Thyroid gland (tissue), 4 donors: ENCODE results near the gene SON. TPM values are rescaled to one million over a fixed set of nuclear protein-coding genes. Genes with fewer than 3 reads are reported as not detected.
"Not testable (repeated sequence)": the region's sequence is repeated elsewhere in the genome, so short reads cannot be mapped to it uniquely, and the experiment has no call there.

ENCODE experiments used
- DNase-seq, 2 donors: peaks; one replicate each; pipeline ENCODE4 v3.0.0-alpha.2; 2019
- H3K27ac ChIP-seq, 3 donors: fragments of 200-600 bp; sonication (generic); 1 replicate in 2 of 3; 2 replicates in 1 of 3; pipeline ENCODE4 v1.5.1; 2016 to 2019; ENCODE audit warnings: mild to moderate bottlenecking in 1 of 3, moderate library complexity in 1 of 3
- H3K27me3 ChIP-seq: fragments of 200-600 bp; sonication (generic); one replicate; pipeline ENCODE4 v1.5.1; 2019
- H3K36me3 ChIP-seq, 2 donors: fragments of 200-600 bp; sonication (generic); one replicate each; pipeline ENCODE4 v1.5.1; 2016 to 2019
- H3K4me1 ChIP-seq, 2 donors: fragments of 200-600 bp; sonication (generic); one replicate each; pipeline ENCODE4 v1.5.1; 2017 to 2019
- H3K4me3 ChIP-seq, 3 donors: fragments of 200-600 bp; sonication (generic); replicated peaks in 1 of 3; 1 replicate in 2 of 3; 2 replicates in 1 of 3; pipeline ENCODE4 v1.5.1; 2016; ENCODE audit warnings: mild to moderate bottlenecking in 1 of 3
- H3K9me3 ChIP-seq: fragments of 200-600 bp; sonication (generic); one replicate; pipeline ENCODE4 v1.5.1; 2017
- CTCF ChIP-seq, 6 experiments: fragments of 200-600 bp in 3 of 6; fragments of 450-650 bp in 3 of 6; sonication (generic) in 3 of 6; IDR thresholded peaks; one replicate each; pipeline ENCODE4 v1.5.1; 2016 to 2019; ENCODE audit warnings: antibody characterized with exemption in 6 of 6, mild to moderate bottlenecking in 2 of 6, inconsistent platforms in 1 of 6, moderate library complexity in 1 of 6
- POLR2A ChIP-seq, 2 donors: fragments of 450-650 bp; IDR thresholded peaks; one replicate each; pipeline ENCODE4 v1.6.1; 2017; ENCODE audit warnings: antibody characterized with exemption in 2 of 2, mild to moderate bottlenecking in 2 of 2, moderate library complexity in 1 of 2
- WGBS, 2 donors: methylation state at CpG; one replicate each; pipeline ENCODE4 v1.1.5; 2017; 5-methylcytosine and 5-hydroxymethylcytosine counted together
- intact Hi-C: fragments of 100-400 bp; cut with DNase I; formaldehyde crosslinking; loops from one replicate; pipeline ENCODE4 v1.15.1; 2023
- total RNA-seq, 4 donors: library from RNA; depleted of rRNA; stranded (reverse); fragments of >200 nt; gene quantifications; one replicate each; pipeline ENCODE4 v1.2.3, GENCODE V29; 2016

SON gene
- total RNA-seq, 4 donors from 2014 or later, result 283 to 425 (median 334) TPM

DNA sequence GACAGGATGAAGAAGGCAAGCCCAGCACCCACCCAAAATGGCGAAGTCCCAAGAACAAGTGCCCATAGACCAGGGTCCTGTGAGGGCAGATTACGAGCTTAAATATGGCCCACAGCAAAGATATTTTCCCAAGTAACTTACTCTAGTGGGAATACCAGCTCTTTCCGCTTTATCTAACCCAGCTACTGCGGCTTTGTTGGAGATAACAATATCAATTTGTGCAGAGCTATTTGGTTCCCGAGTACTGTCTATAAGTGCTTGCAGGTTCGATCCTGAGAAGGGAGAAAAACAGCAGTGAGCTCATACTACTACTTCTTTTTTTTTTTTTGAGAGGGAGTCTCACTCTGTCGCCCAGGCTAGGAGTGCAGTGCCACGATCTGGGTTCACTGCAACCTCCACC, 37.0 kb upstream of the SON start:
- no peak overlapping the region for H3K27ac ChIP-seq
- WGBS, 2 donors, result 97 to 98% methylated on average over 8 of the region's 8 CpGs
- DNase-seq, result no peak
- intact Hi-C loops, result no loop called here
- no peaks in the 10 kb centered on the region for H3K9me3 ChIP-seq
- H3K27me3 ChIP-seq, result no peaks in the 10 kb centered on the region
- peaks cover 10 to 15% of the 10 kb centered on the region in 2 donors for H3K36me3 ChIP-seq
- H3K4me3 ChIP-seq, result no peak overlapping the region
- no peak for TF ChIP-seq POLR2A (IDR thresholded peaks at IDR 0.05)
- no peak for TF ChIP-seq CTCF (IDR thresholded peaks at IDR 0.05)
- no peaks in the 10 kb centered on the region for H3K4me1 ChIP-seq

- H3K36me3 ChIP-seq, result peaks cover 15 to 22% of the 10 kb centered on the region in 2 donors
- H3K27me3 ChIP-seq, H3K27ac ChIP-seq, DNase-seq, H3K4me3 ChIP-seq, H3K9me3 ChIP-seq, H3K4me1 ChIP-seq, intact Hi-C loops: not testable (repeated sequence)
- WGBS, 2 donors, result 93 to 94% methylated on average over 1 of the region's 1 CpG
Measured at GRCh38 chr21:33507003-33507402, 35.8 kb upstream of the SON start.

DNA sequence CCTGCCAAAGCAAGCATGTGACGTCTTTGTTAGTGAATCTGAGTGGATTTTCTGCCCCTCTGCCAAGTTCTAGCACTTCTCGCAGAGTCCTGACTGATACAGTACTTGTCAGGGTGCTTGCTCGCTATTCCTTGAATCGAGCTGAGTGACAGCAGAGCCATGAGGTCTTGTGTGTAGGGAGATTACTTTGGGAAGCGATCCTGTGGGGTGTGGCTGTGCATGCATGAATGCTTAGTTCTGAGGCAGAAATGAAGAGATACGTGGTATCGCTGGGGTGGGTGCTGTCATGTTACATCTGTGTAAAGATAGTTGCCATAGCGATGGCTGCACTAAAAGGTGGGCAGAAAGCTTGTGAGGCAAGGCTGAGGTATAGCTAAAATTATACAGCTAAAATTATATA, 32.0 kb upstream of the SON start:
- WGBS, 2 donors, result 95 to 97% methylated on average over 8 of the region's 8 CpGs
- Histone ChIP-seq H3K4me3 (no peak overlapping the region), H3K9me3 (no peaks in the 10 kb centered on the region), H3K36me3 (peaks cover 24 to 36% of the 10 kb centered on the region in 2 donors), H3K27ac (no peak overlapping the region), H3K27me3 (no peaks in the 10 kb centered on the region), H3K4me1 (no peaks in the 10 kb centered on the region)
- TF ChIP-seq CTCF (IDR thresholded peaks at IDR 0.05), result no peak
- no peak for TF ChIP-seq POLR2A (IDR thresholded peaks at IDR 0.05)
- intact Hi-C loops, result no loop called here
- DNase-seq, result no peak

DNA sequence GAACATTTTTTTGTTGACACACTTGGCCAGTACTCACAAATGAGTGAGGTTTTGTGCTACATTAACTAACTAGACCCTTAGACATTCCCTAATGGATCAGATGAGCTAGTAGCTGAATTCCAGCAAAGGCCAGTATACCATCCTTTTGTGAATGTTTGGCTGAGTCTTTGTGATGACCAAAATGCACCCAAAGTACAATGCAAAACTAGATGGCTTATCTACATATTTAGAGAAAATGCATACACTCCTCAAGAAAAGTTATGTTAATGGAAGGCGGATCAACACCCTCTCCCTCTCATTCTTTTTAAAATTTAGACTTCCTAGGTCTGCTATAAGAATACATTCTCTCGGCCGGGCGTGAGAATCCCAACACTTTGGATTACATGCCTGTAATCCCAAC, 31.2 kb upstream of the SON start:
- no peak for DNase-seq
- intact Hi-C loops, result no loop called here
- TF ChIP-seq CTCF (IDR thresholded peaks at IDR 0.05) (no peak), POLR2A (IDR thresholded peaks at IDR 0.05) (no peak)
- H3K27me3 ChIP-seq, result no peaks in the 10 kb centered on the region
- WGBS, 2 donors, result 96 to 99% methylated on average over 4 of the region's 4 CpGs
- H3K27ac ChIP-seq, result no peak overlapping the region
- H3K4me1 ChIP-seq, result no peaks in the 10 kb centered on the region
- peaks cover 28 to 43% of the 10 kb centered on the region in 2 donors for H3K36me3 ChIP-seq
- H3K4me3 ChIP-seq, result no peak overlapping the region
- H3K9me3 ChIP-seq, result no peaks in the 10 kb centered on the region

DNA sequence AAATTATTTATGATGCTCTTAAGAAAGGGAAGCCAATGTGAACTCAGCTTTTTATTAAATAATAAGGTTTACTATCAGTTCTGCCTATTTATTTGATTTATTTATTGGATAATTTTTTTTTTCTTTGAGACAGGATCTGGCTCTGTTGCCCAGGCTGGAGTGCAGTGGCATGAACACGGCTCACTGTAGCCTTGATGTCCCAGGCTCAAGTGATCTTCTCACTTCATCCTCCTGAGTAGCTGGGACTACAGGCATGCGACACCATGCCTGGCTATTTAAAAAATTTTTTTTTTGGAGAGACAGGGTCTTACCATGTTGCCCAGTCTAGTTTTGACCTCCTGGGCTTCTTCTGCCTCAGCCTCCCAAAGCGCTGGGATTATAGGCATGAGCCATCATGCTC, 30.4 kb upstream of the SON start:
- H3K36me3 ChIP-seq, result peaks cover 36 to 47% of the 10 kb centered on the region in 2 donors

More for the DNA sequence above, 30.4 kb upstream of the SON start:
- intact Hi-C loops, result no loop called here
- no peak for TF ChIP-seq POLR2A (IDR thresholded peaks at IDR 0.05)
- no peak for TF ChIP-seq CTCF (IDR thresholded peaks at IDR 0.05)
- no peak overlapping the region for H3K27ac ChIP-seq
- no peaks in the 10 kb centered on the region for H3K27me3 ChIP-seq
- H3K4me1 ChIP-seq, result no peaks in the 10 kb centered on the region
- DNase-seq, result no peak
- 96 to 97% methylated on average over 3 of the region's 3 CpGs for WGBS, 2 donors
- no peak overlapping the region for H3K4me3 ChIP-seq
- H3K9me3 ChIP-seq, result no peaks in the 10 kb centered on the region
